Tibial nerve (tissue), 4 donors: ENCODE data around the gene ASIC2. TPM values are rescaled to one million over a fixed set of nuclear protein-coding genes. Genes with fewer than 3 reads are reported as not detected.

Experiments used
- DNase-seq, 2 donors: peaks; one replicate each; pipeline ENCODE4 v3.0.0-alpha.2; 2019; ENCODE audit warnings: low spot score in 2 of 2
- H3K27ac ChIP-seq, 4 donors: fragments of 200-600 bp; sonication (generic) in 3 of 4; one replicate each; pipeline ENCODE4 v1.5.1; 2017 to 2019; ENCODE audit warnings: mild to moderate bottlenecking in 1 of 4
- H3K27me3 ChIP-seq, 2 donors: fragments of 200-600 bp; sonication (generic) in 1 of 2; one replicate each; pipeline versions ENCODE4 v1.5.1 to v1.6.0; 2017 to 2019
- H3K36me3 ChIP-seq, 3 donors: fragments of 200-600 bp; sonication (generic); one replicate each; pipeline ENCODE4 v1.5.1; 2018 to 2019
- H3K4me1 ChIP-seq, 4 donors: fragments of 200-600 bp; sonication (generic) in 3 of 4; one replicate each; pipeline ENCODE4 v1.5.1; 2017 to 2019
- H3K4me3 ChIP-seq, 4 donors: fragments of 200-600 bp; sonication (generic) in 3 of 4; one replicate each; pipeline ENCODE4 v1.5.1; 2017 to 2019; ENCODE audit warnings: mild to moderate bottlenecking in 1 of 4, moderate library complexity in 1 of 4
- H3K9me3 ChIP-seq, 4 donors: fragments of 200-600 bp; sonication (generic) in 3 of 4; one replicate each; pipeline ENCODE4 v1.5.1; 2017 to 2019
- EP300 ChIP-seq, 2 donors: sonication (generic); formaldehyde crosslinking; IDR thresholded peaks; one replicate each; pipeline ENCODE4 v1.6.1; 2017; ENCODE audit warnings: antibody characterized with exemption in 2 of 2, mild to moderate bottlenecking in 1 of 2
- POLR2A ChIP-seq, 2 donors: fragments of 450-650 bp; IDR thresholded peaks; one replicate each; pipeline ENCODE4 v1.6.1; 2017; ENCODE audit warnings: antibody characterized with exemption in 2 of 2, mild to moderate bottlenecking in 2 of 2, moderate library complexity in 2 of 2
- WGBS, 2 donors: methylation state at CpG; one replicate each; pipeline ENCODE4 v1.1.5; 2018; 5-methylcytosine and 5-hydroxymethylcytosine counted together
- total RNA-seq, 4 donors: library from RNA; depleted of rRNA; stranded (reverse); fragments of >200 nt; gene quantifications; one replicate each; pipeline ENCODE4 v1.1.0, GENCODE V29; 2016
- TF ChIP-seq, protein P1 (sequence below), 5 experiments: fragments of 200-600 bp in 3 of 5; fragments of 450-650 bp in 2 of 5; sonication (generic) in 3 of 5; IDR thresholded peaks; one replicate each; pipeline ENCODE4 v1.5.1; 2016 to 2019; ENCODE audit warnings: antibody characterized with exemption in 5 of 5, mild to moderate bottlenecking in 3 of 5, moderate library complexity in 2 of 5

Gene ASIC2
- total RNA-seq, 4 donors from 2014 or later = 0.21 to 1.5 (median 0.50) TPM

GRCh38 chr17:33167736-33168135, 125.4 kb downstream of the ASIC2 start:
- Histone ChIP-seq H3K9me3 (no peaks in the 10 kb centered on the region), H3K4me1 (peaks cover 0 to 8% (median 0%) of the 10 kb centered on the region in 4 donors), H3K4me3 (no peak overlapping the region), H3K27ac (no peak overlapping the region), H3K27me3 (no peaks in the 10 kb centered on the region), H3K36me3 (no peaks in the 10 kb centered on the region)
- DNase-seq = no peak
- 63 to 67% methylated on average over 1 of the region's 1 CpG for WGBS, 2 donors
- TF ChIP-seq EP300 (IDR thresholded peaks at IDR 0.05) = no peak
- no peak for TF ChIP-seq POLR2A (IDR thresholded peaks at IDR 0.05)
- TF ChIP-seq, protein P1, sequence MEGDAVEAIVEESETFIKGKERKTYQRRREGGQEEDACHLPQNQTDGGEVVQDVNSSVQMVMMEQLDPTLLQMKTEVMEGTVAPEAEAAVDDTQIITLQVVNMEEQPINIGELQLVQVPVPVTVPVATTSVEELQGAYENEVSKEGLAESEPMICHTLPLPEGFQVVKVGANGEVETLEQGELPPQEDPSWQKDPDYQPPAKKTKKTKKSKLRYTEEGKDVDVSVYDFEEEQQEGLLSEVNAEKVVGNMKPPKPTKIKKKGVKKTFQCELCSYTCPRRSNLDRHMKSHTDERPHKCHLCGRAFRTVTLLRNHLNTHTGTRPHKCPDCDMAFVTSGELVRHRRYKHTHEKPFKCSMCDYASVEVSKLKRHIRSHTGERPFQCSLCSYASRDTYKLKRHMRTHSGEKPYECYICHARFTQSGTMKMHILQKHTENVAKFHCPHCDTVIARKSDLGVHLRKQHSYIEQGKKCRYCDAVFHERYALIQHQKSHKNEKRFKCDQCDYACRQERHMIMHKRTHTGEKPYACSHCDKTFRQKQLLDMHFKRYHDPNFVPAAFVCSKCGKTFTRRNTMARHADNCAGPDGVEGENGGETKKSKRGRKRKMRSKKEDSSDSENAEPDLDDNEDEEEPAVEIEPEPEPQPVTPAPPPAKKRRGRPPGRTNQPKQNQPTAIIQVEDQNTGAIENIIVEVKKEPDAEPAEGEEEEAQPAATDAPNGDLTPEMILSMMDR (IDR thresholded peaks at IDR 0.05) = no peak

GRCh38 chr17:33166472-33166871, 126.6 kb downstream of the ASIC2 start:
- WGBS, 2 donors = 48 to 61% methylated on average over 5 of the region's 5 CpGs

GRCh38 chr17:33164169-33164881, 128.8 kb downstream of the ASIC2 start:
- Histone ChIP-seq H3K27ac (no peak overlapping the region), H3K4me1 (peaks cover 0 to 8% (median 0%) of the 10 kb centered on the region in 4 donors), H3K9me3 (no peaks in the 10 kb centered on the region), H3K27me3 (no peaks in the 10 kb centered on the region), H3K36me3 (no peaks in the 10 kb centered on the region), H3K4me3 (no peak overlapping the region)
- TF ChIP-seq EP300 (IDR thresholded peaks at IDR 0.05) = no peak
- TF ChIP-seq POLR2A (IDR thresholded peaks at IDR 0.05) = no peak
- TF ChIP-seq, protein P1 (IDR thresholded peaks at IDR 0.05) = no peak
- DNase-seq = no peak
- 48 to 55% methylated on average over 8 of the region's 8 CpGs for WGBS, 2 donors

More at GRCh38 chr17:33166472-33166871, 126.6 kb downstream of the ASIC2 start:
- no peak for TF ChIP-seq POLR2A (IDR thresholded peaks at IDR 0.05)
- TF ChIP-seq, protein P1 (IDR thresholded peaks at IDR 0.05) = no peak
- TF ChIP-seq EP300 (IDR thresholded peaks at IDR 0.05) = no peak
- Histone ChIP-seq H3K9me3 (no peaks in the 10 kb centered on the region), H3K4me1 (peaks cover 0 to 8% (median 0%) of the 10 kb centered on the region in 4 donors), H3K4me3 (no peak overlapping the region), H3K36me3 (no peaks in the 10 kb centered on the region), H3K27me3 (no peaks in the 10 kb centered on the region), H3K27ac (no peak overlapping the region)
- no peak for DNase-seq

- TF ChIP-seq POLR2A (IDR thresholded peaks at IDR 0.05) = no peak
- TF ChIP-seq, protein P1 (IDR thresholded peaks at IDR 0.05) = no peak
- TF ChIP-seq EP300 (IDR thresholded peaks at IDR 0.05) = no peak
- Histone ChIP-seq H3K9me3 (no peaks in the 10 kb centered on the region), H3K4me3 (no peak overlapping the region), H3K27me3 (no peaks in the 10 kb centered on the region), H3K4me1 (peaks cover 0 to 8% (median 0%) of the 10 kb centered on the region in 4 donors), H3K36me3 (no peaks in the 10 kb centered on the region), H3K27ac (no peak overlapping the region)
- 82 to 85% methylated on average over 10 of the region's 10 CpGs for WGBS, 2 donors
- DNase-seq = no peak
Observed at GRCh38 chr17:33163533-33164168, 129.4 kb downstream of the ASIC2 start.

- H3K27me3 ChIP-seq = no peaks in the 10 kb centered on the region
- H3K27ac ChIP-seq = no peak overlapping the region
- H3K4me1 ChIP-seq = no peaks in the 10 kb centered on the region
- DNase-seq = no peak
- TF ChIP-seq, protein P1 (IDR thresholded peaks at IDR 0.05) = no peak
- TF ChIP-seq EP300 (IDR thresholded peaks at IDR 0.05) (no peak), POLR2A (IDR thresholded peaks at IDR 0.05) (no peak)
- no peak overlapping the region for H3K4me3 ChIP-seq
- WGBS, 2 donors = 78 to 82% methylated on average over 19 of the region's 19 CpGs
- H3K9me3 ChIP-seq = no peaks in the 10 kb centered on the region
- no peaks in the 10 kb centered on the region for H3K36me3 ChIP-seq
Observed at GRCh38 chr17:33154869-33155455, 138.1 kb downstream of the ASIC2 start.
